Hematopoietic multipotent progenitor cell treated with erythropoietin and hydrocortisone succinate and interleukin-3 and kit ligand, for 8 days (in vitro differentiated cells): Measurements from ENCODE around the gene MIA2.
"Not testable (repeated sequence)": the region's sequence is repeated elsewhere in the genome, so short reads cannot be mapped to it uniquely, and the experiment has no call there.

Source experiments
- DNase-seq: peaks from one replicate; pipeline ENCODE4 v3.0.0-alpha.2; 2015

MIA2 gene, protein sequence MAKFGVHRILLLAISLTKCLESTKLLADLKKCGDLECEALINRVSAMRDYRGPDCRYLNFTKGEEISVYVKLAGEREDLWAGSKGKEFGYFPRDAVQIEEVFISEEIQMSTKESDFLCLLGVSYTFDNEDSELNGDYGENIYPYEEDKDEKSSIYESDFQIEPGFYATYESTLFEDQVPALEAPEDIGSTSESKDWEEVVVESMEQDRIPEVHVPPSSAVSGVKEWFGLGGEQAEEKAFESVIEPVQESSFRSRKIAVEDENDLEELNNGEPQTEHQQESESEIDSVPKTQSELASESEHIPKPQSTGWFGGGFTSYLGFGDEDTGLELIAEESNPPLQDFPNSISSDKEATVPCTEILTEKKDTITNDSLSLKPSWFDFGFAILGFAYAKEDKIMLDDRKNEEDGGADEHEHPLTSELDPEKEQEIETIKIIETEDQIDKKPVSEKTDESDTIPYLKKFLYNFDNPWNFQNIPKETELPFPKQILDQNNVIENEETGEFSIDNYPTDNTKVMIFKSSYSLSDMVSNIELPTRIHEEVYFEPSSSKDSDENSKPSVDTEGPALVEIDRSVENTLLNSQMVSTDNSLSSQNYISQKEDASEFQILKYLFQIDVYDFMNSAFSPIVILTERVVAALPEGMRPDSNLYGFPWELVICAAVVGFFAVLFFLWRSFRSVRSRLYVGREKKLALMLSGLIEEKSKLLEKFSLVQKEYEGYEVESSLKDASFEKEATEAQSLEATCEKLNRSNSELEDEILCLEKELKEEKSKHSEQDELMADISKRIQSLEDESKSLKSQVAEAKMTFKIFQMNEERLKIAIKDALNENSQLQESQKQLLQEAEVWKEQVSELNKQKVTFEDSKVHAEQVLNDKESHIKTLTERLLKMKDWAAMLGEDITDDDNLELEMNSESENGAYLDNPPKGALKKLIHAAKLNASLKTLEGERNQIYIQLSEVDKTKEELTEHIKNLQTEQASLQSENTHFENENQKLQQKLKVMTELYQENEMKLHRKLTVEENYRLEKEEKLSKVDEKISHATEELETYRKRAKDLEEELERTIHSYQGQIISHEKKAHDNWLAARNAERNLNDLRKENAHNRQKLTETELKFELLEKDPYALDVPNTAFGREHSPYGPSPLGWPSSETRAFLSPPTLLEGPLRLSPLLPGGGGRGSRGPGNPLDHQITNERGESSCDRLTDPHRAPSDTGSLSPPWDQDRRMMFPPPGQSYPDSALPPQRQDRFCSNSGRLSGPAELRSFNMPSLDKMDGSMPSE (N-terminal part only)

DNA sequence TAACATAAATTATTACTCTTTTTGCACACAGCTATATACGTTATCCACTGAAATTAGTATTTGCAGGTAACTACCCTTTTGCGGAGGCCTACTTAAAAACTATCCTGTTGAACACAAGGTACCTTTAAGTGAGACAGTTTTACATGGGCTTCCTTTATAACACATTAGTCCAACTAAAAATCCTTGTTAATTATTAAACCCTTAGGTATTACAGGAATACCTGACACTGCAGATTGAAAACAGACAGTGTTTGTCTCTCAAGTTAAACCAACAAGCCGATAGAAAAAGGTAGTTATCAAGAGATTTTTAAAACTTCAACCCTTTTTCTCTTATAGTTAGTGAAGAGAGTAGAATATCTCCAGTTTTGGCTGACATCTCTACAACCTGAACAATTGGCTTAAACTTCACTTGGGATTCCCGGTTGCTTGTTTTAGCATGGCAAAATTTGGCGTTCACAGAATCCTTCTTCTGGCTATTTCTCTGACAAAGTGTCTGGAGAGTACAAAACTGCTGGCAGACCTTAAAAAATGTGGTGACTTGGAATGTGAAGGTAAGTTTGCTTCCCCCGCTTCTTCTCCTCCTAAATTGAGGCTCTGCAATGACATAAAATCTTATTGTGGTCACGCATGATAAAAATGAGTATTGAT, at the start of gene MIA2:
Gene MIA2 (plus strand): TSS at position 236 of the 647 bp plus-strand sequence. CDS start 200 bp downstream, at position 436.
- DNase-seq: no peak

- no peak for DNase-seq
Measured at GRCh38 chr14:39184628-39185255, 49.0 kb upstream of the MIA2 start.

DNA sequence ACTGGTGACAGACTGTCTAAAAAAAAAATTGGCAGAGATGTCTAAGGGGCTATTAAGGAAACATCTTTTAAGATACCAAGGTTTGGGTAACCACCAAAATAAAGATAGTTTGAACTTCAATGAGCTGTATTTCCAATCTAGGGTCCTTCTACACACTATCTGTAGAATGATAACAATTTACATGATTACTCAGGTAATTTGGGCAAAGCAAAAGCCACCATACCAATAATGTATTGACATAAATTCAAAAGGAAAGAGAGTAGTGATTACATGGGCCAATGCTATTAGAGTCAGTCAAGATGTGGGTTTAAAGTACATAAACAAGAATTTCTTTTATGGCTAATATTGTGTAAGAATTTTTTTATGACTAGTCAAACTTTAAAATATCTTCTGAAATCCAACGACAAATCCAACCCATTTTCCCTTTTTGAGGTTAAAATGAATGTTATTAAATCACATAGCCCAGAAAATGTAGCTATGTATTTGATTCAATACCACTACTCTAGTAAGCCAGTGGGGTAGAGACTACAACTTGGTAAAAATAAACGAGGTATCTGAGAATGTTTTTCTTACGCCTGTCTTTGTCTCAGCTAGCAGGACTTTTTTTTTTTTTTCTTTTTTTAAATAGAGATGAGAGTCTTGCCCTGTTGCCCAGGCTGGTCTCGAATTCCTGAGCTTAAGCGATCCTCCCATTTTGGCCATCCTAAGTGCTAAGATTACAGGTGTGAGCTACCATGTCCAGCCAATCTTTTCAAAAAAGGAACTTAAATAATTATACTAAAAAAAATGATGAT, 48.3 kb upstream of the MIA2 start:
- DNase-seq: no peak

GRCh38 chr14:39186941-39187525, 46.7 kb upstream of the MIA2 start:
- DNase-seq: no peak

- DNase-seq: peak; percentile 58
Measured at GRCh38 chr14:39203659-39204606, 29.8 kb upstream of the MIA2 start.

- DNase-seq: not testable (repeated sequence)
Measured at GRCh38 chr14:39207430-39207829, 26.3 kb upstream of the MIA2 start.

DNA sequence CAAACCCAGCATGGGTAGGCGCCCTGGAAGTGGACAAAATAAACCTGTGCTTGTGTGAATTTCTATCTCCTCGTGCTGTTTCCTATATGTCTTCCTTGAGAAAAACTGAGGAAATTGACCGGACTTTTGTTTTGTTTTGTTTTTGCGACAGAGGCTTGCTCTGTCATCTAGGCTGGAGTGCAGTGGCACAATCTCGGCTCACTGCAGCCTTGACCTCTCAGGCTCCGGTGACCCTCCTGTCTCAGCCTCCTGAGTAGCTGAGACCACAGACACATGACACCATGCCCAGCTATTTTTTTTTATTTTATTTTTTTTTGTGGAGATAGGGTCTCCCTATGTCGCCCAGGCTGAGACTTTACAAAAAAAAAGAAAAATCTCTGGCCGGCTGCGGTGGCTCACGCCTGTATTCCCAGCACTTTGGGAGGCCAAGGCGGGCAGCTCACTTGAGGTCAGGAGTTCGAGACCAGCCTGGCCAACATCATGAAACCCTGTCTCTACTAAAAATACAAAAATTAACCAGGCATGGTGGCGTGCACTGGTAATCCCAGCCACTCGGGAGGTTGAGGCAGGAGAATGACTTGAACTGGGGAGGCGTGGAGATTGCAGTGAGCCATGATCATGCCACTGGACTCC, 22.5 kb upstream of the MIA2 start:
- DNase-seq: no peak

DNA sequence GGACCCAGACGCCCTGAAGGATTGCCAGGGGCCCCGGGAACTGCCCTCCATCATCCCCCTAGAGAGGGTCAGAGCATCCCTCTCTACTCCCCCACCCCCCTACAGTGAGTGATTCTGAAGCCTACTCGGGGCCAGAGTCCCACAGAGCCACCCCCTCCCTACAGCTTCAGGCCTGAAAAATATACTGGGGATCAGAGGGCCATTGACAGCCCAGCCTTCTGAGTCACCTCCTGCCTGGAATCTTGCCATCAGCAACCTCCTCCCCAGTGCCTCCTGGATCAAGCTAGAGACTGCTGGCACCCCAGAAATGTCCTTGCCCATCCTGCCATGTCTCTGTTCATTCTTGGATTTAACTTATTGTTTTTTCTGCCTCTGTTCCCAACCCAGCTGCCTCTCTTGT, 21.7 kb upstream of the MIA2 start:
- no peak for DNase-seq

DNA sequence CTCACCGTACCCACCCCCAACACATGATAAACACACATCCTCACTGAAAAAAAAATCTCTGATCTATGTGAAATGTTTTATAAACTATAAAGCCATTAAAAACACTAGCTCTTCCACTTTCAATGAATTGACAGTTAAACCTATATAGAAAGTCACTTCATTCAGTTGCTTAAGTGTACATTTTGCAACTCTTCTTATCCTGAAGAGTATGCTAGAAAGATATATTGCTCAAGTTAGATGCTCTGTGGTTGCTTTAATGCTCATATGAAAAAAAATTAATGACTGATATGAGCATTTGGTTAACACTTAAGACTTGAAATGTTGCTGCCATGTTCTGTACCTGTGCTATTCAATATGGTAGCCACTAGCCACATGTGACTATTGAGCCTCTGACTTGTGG, 21.0 kb upstream of the MIA2 start:
- DNase-seq: no peak

DNA sequence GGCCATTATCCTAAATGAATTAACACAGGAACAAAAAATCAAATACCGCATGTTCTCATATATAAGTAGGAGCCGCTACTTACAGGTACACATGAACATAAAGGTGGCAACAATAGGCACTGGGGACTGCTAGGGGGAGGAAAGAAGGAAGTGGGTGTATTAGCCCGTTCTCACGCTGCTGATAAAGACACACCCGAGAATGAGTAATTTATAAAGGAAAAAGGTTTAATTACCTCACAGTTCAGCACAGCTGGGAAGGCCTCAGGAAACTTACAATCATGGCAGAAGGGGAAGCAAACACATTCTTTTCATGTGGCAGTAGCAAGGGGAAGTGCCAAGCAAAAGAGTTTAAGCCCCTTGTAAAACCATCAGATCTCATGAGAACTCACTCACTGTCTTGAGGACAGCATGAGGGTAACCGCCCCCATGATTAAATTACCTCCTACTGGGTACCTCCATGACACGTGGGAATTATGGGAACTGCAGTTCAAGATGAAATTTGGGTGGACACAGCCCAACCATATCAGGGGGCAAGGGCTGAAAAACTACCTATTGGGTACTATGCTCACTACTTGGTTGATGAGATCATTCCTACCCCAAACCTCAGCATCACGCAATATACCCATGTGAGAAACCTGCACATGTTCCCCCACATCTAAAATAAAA, 16.4 kb upstream of the MIA2 start:
- DNase-seq: peak; percentile 34

- DNase-seq: no peak
Measured at GRCh38 chr14:39218171-39218769, 15.4 kb upstream of the MIA2 start.

- DNase-seq: no peak
Measured at GRCh38 chr14:39219075-39219499, 14.6 kb upstream of the MIA2 start.

GRCh38 chr14:39220473-39220872, 13.2 kb upstream of the MIA2 start:
- DNase-seq: not testable (repeated sequence)

GRCh38 chr14:39228044-39228443, 5.7 kb upstream of the MIA2 start:
- no peak for DNase-seq

GRCh38 chr14:39228509-39229221, 5.0 kb upstream of the MIA2 start:
- DNase-seq: no peak

GRCh38 chr14:39229222-39229543, 4.5 kb upstream of the MIA2 start:
- DNase-seq: no peak

GRCh38 chr14:39229601-39230110, 4.1 kb upstream of the MIA2 start:
- DNase-seq: no peak
